Suprapubic skin (tissue), 3 donors: Measurements from ENCODE around the gene TMC4.
A peak's percentile ranks its signal among the peaks of the same experiment; 100 is the strongest.

Experiments
- CTCF ChIP-seq, 2 donors: fragments of 200-600 bp in 1 of 2; fragments of 450-650 bp in 1 of 2; sonication (generic) in 1 of 2; IDR thresholded peaks; one replicate each; pipeline ENCODE4 v1.5.1; 2016 to 2019; ENCODE audit warnings: antibody characterized with exemption in 2 of 2, mild to moderate bottlenecking in 1 of 2, moderate library complexity in 1 of 2
- POLR2A ChIP-seq, 2 donors: fragments of 450-650 bp; IDR thresholded peaks; one replicate each; pipeline ENCODE4 v1.6.1; 2017; ENCODE audit warnings: antibody characterized with exemption in 2 of 2, mild to moderate bottlenecking in 2 of 2, moderate library complexity in 2 of 2

DNA sequence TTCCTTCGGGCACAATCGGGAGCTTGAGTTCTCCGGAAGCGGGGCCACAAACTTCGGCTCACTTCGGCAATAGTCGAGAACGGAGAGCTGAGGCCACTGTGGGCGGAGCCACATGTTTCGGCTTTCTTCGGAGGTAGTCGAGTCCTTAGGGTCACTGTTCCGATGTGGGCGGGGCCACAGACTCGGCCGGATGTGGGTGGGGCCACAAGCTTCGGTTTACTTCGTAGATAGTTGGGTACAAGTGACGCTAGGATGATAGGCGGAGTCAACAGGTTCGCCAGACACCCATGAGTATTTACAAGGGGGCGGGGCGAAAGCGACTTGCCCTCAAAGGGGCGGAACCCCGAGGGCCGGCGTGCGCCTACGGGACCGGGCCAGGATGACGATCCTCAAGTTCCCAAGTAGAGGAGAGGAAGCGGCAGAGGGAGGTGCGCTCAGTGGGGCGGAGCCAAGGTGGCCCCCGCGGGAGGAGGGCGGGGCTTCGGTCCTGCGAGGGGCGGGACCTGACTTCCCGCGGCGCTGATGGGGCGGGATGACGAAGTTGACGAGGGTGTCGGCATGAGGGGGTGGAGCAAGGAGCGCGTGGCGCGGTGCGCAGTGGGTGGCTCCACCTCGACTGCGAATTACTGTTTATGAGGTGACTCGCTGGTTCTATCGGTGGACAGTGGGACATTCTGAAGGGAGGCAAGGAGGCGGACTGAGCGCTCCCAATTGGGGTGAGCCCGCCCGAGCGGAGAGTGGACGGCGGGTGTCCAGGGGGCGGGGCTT, 17.0 kb upstream of the TMC4 start:
- TF ChIP-seq POLR2A (IDR thresholded peaks at IDR 0.05) (peak; percentile 47 to 68), CTCF (IDR thresholded peaks at IDR 0.05) (no peak)
